GM20000 (cell line): ENCODE data around the gene TRAF3.

Experiments
- DNase-seq: peaks from one replicate; pipeline ENCODE4 v3.0.0; 2012; ENCODE audit warnings: low spot score
- TF ChIP-seq, protein P1 (sequence below): IDR thresholded peaks from 2 replicates; pipeline ENCODE4 v1.5.1; 2012; ENCODE audit warnings: mild to moderate bottlenecking, control low read depth; ENCODE audit errors: extremely low read depth, missing control alignments

The TRAF3 gene

DNA sequence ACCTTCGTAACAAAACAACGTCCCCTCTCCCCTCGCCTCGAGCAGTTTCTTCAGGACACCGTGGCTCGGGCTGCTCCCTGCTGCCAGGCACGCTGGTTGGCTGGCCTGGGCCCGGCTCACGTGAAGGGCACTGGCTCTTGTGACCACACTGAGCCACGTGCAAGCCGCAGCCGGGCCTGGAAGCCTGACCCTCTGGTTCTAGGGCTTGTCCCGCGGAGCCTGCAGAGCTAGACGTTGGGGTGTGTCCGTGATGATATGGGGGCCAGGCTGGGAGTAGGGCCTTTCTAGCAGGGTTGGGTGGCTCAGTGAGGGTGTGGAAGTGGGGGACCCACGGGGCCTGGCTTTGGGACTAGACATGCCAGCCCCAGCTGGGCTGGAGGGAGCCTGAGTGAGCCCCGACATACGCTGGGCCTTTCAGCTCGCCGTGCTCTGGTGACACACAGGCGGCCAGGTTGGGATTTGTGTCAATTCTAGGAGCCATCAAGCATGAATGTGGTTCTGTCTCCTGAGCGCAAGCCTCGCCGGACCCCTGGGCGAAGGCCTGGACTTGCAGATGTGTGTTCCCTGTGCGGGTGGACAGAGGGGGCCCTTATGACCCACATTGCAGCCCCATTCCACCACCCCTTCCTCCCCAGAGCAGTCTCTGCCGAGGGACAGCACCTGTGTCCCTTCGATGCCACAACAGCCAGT is 131.7 kb downstream of the TRAF3 start:
- TF ChIP-seq, protein P1, sequence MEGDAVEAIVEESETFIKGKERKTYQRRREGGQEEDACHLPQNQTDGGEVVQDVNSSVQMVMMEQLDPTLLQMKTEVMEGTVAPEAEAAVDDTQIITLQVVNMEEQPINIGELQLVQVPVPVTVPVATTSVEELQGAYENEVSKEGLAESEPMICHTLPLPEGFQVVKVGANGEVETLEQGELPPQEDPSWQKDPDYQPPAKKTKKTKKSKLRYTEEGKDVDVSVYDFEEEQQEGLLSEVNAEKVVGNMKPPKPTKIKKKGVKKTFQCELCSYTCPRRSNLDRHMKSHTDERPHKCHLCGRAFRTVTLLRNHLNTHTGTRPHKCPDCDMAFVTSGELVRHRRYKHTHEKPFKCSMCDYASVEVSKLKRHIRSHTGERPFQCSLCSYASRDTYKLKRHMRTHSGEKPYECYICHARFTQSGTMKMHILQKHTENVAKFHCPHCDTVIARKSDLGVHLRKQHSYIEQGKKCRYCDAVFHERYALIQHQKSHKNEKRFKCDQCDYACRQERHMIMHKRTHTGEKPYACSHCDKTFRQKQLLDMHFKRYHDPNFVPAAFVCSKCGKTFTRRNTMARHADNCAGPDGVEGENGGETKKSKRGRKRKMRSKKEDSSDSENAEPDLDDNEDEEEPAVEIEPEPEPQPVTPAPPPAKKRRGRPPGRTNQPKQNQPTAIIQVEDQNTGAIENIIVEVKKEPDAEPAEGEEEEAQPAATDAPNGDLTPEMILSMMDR = no peak
- DNase-seq = no peak

DNA sequence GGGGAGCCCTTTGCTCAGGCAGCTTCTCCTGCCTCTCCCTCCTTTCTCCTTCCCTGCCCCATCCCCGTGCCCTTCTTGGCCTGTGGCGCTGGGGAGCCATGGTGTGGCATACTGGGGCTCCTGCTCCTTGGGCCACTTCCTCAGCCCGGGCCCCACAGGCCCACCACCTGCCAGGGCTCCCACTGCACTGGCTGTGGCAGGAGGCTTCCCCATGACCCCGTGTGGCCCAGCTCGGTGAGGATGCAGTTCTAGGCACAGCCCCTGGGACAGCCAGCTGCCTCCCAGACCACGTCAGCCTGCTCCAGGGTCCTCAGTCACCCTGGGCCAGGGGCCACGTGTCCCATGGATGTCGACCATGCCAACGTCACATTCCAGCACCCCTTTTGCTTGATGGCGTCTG is 132.2 kb downstream of the TRAF3 start:
- no peak for DNase-seq
- TF ChIP-seq, protein P1 = no peak

DNA sequence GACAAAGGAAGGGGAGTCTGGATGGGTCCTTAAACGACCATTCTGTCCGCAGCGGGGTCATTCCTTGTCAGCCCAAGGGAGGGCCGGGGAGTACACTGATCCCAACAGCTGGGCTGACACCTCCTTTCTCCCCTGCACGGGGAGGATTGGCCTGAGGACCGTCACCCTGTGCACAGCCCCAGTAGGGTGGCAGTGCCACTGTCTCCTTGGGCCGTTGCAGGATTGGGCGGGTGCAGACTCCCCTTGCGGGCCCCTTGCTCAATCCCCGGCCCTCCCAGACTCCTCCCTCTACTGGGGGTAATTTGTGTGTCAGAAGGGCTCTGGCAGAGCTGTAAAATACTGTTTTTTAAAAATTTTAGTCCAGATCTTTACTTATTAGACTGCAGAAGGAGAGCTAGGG is 132.7 kb downstream of the TRAF3 start:
- TF ChIP-seq, protein P1 = no peak
- DNase-seq = no peak

DNA sequence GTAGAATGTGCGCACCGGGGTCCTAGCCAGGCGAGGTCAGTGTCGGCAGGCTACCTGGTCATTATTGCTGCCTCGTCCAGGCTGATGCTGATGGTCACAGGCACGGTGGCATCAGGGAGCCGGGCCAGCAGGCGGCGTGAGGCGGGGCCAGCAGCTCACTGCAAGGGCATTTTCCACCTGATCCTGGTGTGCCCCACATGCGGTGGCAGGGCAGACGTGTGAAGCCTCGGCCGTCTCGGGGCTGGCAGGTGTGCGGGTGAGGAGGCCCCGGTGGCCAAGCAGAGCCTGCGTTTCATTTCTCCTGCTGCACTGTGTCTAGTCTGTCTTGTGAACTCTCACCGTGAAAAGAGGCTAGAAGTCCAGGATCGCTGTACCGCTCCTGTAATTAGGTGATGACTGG is 133.2 kb downstream of the TRAF3 start:
- TF ChIP-seq, protein P1 = no peak
- DNase-seq = peak; percentile 32

DNA sequence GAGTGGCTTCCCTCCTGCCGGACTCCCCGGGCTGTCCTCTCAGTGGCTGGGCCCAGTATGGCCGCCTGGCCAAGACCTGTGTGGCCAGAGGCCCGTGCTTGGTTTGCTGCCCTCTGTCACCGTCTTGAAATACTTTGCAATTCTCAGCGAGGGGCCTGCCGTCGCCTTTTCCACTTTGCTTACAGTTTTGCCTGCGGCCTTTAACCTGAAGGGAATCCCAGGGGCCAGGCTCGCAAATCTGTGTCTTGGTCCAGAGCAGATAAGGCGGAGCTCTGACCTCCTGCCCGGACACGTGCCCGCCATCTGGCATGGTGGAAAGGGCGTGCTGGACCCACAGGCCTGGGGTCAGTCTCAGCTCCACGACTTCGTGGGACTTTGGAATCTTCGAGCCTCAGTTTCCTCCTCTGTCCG is 134.3 kb downstream of the TRAF3 start:
- DNase-seq = no peak
- TF ChIP-seq, protein P1 = no peak

DNA sequence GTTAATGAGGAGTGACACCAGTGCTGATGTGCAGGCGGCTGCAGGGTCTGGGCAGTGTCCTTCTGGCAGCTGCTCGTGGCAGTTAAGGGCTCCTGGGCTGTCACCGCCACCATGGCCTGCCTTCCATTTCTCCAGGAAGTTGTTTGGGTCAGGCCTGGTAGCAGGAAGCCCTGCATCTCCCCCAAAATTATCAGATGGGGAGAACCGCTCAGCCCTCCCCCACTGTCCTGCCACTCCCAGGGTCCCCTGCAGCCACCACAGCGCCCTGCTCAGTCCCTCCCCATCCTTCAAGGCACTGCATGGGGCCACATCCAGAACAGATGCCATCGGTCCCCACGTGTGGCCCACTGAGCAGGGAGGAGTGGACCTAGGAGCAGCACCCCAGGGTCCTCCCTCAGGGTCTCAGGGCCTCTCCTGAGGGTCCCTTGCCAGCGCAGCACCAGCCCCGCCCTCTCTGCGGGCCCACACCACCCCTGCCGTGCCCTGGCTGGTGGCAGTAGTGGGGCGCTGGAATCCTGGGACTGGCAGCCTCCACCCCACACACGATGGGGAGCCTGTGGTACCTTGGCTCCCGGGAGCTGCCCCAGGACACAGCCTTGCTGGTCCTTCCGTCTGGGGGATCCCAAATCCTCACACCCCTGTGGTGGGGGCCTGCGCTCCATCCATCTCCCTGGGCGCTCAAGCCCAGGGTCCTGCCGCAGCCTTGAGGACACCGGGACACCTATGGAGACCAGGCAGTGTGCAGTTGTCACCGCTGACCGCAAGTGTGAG is 134.9 kb downstream of the TRAF3 start:
- TF ChIP-seq, protein P1 = no peak
- DNase-seq = peak; percentile 11
